H1 (cell line): ENCODE measurements around the gene ATXN2. TPM values are rescaled to one million over a fixed set of nuclear protein-coding genes. Genes with fewer than 3 reads are reported as not detected.

Source experiments
- CHD7 ChIP-seq: fragments of 300-600 bp; sonication (generic); IDR thresholded peaks from 2 replicates; pipeline ENCODE4 v1.7.1; 2012; ENCODE audit warnings: low read length, moderate library complexity, mild to moderate bottlenecking, inconsistent platforms; ENCODE audit not compliant: insufficient replicate concordance
- E2F6 ChIP-seq: IDR thresholded peaks from 2 replicates; pipeline ENCODE4 v1.6.1; 2012; ENCODE audit warnings: inconsistent platforms
- EGR1 ChIP-seq: IDR thresholded peaks from 2 replicates; pipeline ENCODE4 v1.6.1; 2011; ENCODE audit warnings: low read depth, low read length, borderline replicate concordance
- FOSL1 ChIP-seq: IDR thresholded peaks from 2 replicates; pipeline ENCODE4 v1.6.1; 2011; ENCODE audit warnings: mild to moderate bottlenecking, low read depth, low read length, moderate library complexity; ENCODE audit not compliant: insufficient read depth
- KDM4A ChIP-seq: IDR thresholded peaks from one replicate; pipeline ENCODE4 v1.7.1; 2012; ENCODE audit warnings: low read depth, mild to moderate bottlenecking, moderate library complexity, low read length, inconsistent platforms; ENCODE audit not compliant: severe bottlenecking
- SIX5 ChIP-seq: IDR thresholded peaks from 2 replicates; pipeline ENCODE4 v1.6.1; 2011; ENCODE audit warnings: mild to moderate bottlenecking, low read depth, low read length
- TAF7 ChIP-seq: optimal IDR thresholded peaks from 2 replicates; pipeline ENCODE3; 2011; ENCODE audit warnings: low read depth, mild to moderate bottlenecking, inconsistent platforms, low read length, moderate library complexity, borderline replicate concordance
- TEAD4 ChIP-seq: IDR thresholded peaks from 2 replicates; pipeline ENCODE4 v1.6.1; 2012; ENCODE audit warnings: low read depth, low read length, inconsistent platforms, mixed read lengths
- ZNF274 ChIP-seq: IDR thresholded peaks from 2 replicates; pipeline ENCODE4 v1.7.0; 2012; ENCODE audit warnings: low read length, borderline replicate concordance; ENCODE audit errors: extremely low read depth
- polyA plus RNA-seq, 7 experiments: library from polyadenylated mRNA; depleted of rRNA in 3 of 7; stranded (reverse) in 5 of 7; unstranded in 2 of 7; fragments of >200 nt in 5 of 7; fragments of 200-250 nt in 2 of 7; gene quantifications; 1 replicate in 5 of 7; 2 replicates in 1 of 7; 4 replicates in 1 of 7; pipeline versions ENCODE4 v1.2.1 to v1.2.3, GENCODE V29; 2011 to 2013; ENCODE audit warnings: missing spikeins in 2 of 7, mixed read lengths in 2 of 7
- total RNA-seq: library from RNA; stranded (reverse); fragmentation: NEBNext Ultra II Directional; extraction: Animal tissue kit (Norgen Biotek cat#: 25700); gene quantifications from 2 replicates; pipeline ENCODE4 v1.2.1, GENCODE V29; 2021

Gene ATXN2
- total and polyA plus RNA-seq, 2 of the 8 experiments (the other 6 are each of a cell fraction or from before 2014, with no cell fraction given) = 46.6 to 80.7 TPM

- TF ChIP-seq CHD7 (no peak), TEAD4 (no peak), FOSL1 (no peak), TAF7 (no peak), SIX5 (no peak), KDM4A (no peak), EGR1 (no peak), E2F6 (no peak), ZNF274 (no peak)
Observed at GRCh38 chr12:111430433-111431353, 168.4 kb downstream of the ATXN2 start (continued).
